PC-9 (cell line): ENCODE measurements around the gene RSPH9. TPM values are rescaled to one million over a fixed set of nuclear protein-coding genes. Genes with fewer than 3 reads are reported as not detected.

ENCODE experiments used
- BruUV-seq: library from RNA; stranded (reverse); fragments of 400-500 nt; replicated peaks from 2 replicates; lab custom pipeline; 2021; lab: Mats Ljungman, UMichigan
- CTCF ChIA-PET: fragments of 300-600 bp; sonication (Branson Sonifier 250); formaldehyde crosslinking; loops from one replicate; lab custom pipeline; 2022; ENCODE audit warnings: antibody characterized with exemption; lab: Charles Lee
- POLR2A ChIA-PET: fragments of 300-600 bp; sonication (Branson Sonifier 250); formaldehyde crosslinking; loops from one replicate; lab custom pipeline; 2022; ENCODE audit warnings: antibody characterized with exemption; ENCODE audit not compliant: unreplicated experiment; lab: Charles Lee
- DNase-seq, 2 experiments: peaks; one replicate each; pipeline versions ENCODE4 v3.0.0 to v3.0.0-alpha.2; 2015 to 2022; ENCODE audit warnings: mixed read lengths in 1 of 2
- H2AFZ ChIP-seq: fragments of 200-600 bp; sonication (generic); 2 replicates; pipeline ENCODE4 v1.8.1; 2017; ENCODE audit warnings: antibody characterized with exemption
- H3F3A ChIP-seq: fragments of 200-600 bp; sonication (generic); 2 replicates; pipeline ENCODE4 v1.8.1; 2017; ENCODE audit warnings: antibody characterized with exemption, mild to moderate bottlenecking, low read depth; ENCODE audit not compliant: insufficient read depth
- H3K27ac ChIP-seq: fragments of 200-600 bp; sonication (generic); 2 replicates; pipeline ENCODE4 v1.6.1; 2016; ENCODE audit warnings: mixed run types
- H3K27me3 ChIP-seq: fragments of 200-600 bp; sonication (generic); 2 replicates; pipeline ENCODE4 v1.6.1; 2016; ENCODE audit warnings: low read depth, mixed run types; ENCODE audit not compliant: insufficient read depth
- H3K36me3 ChIP-seq: fragments of 200-600 bp; sonication (generic); 2 replicates; pipeline ENCODE4 v1.6.1; 2016; ENCODE audit warnings: low read depth, mixed run types
- H3K4me1 ChIP-seq: fragments of 200-600 bp; sonication (generic); replicated peaks from 2 replicates; pipeline ENCODE4 v1.6.1; 2016; ENCODE audit warnings: mixed run types; ENCODE audit not compliant: insufficient read depth
- H3K4me2 ChIP-seq: fragments of 200-600 bp; sonication (generic); 2 replicates; pipeline ENCODE4 v1.6.1; 2017; ENCODE audit warnings: mixed run types
- H3K4me3 ChIP-seq: fragments of 200-600 bp; sonication (generic); 2 replicates; pipeline ENCODE4 v1.6.1; 2016; ENCODE audit warnings: mixed run types
- H3K79me2 ChIP-seq: fragments of 200-600 bp; sonication (generic); 2 replicates; pipeline ENCODE4 v1.6.1; 2017; ENCODE audit warnings: low read depth, mixed run types
- H3K9me2 ChIP-seq: fragments of 200-600 bp; sonication (generic); 2 replicates; pipeline ENCODE4 v1.8.1; 2017; ENCODE audit warnings: mild to moderate bottlenecking; ENCODE audit not compliant: insufficient read depth
- H3K9me3 ChIP-seq: fragments of 200-600 bp; sonication (generic); 2 replicates; pipeline ENCODE4 v1.8.1; 2016; ENCODE audit warnings: low read depth; ENCODE audit not compliant: insufficient read depth
- H4K20me1 ChIP-seq: fragments of 200-600 bp; sonication (generic); 2 replicates; pipeline ENCODE4 v1.8.1; 2017; ENCODE audit not compliant: insufficient read depth
- EZH2 ChIP-seq: fragments of 200-600 bp; sonication (generic); IDR thresholded peaks from 2 replicates; pipeline ENCODE4 v1.8.0; 2017; ENCODE audit warnings: antibody characterized with exemption, low read depth
- intact Hi-C: fragments of 100-400 bp; cut with micrococcal nuclease; formaldehyde crosslinking; loops from one replicate; pipeline ENCODE4 v1.10.0; 2022; ENCODE audit not compliant: unreplicated experiment
- total RNA-seq: library from RNA; stranded (reverse); gene quantifications from 2 replicates; pipeline ENCODE4 v1.2.3, GENCODE V29; 2021
- TF ChIP-seq, protein P1 (sequence below): fragments of 200-600 bp; sonication (generic); conservative IDR thresholded peaks from 2 replicates; pipeline ENCODE4 v1.6.1; 2017; ENCODE audit warnings: mixed run types, antibody characterized with exemption, mild to moderate bottlenecking, moderate library complexity

The RSPH9 gene
- total RNA-seq, 1 experiment from 2014 or later, result not detected

- BruUV-seq, result TSS peak; percentile 62
- Histone ChIP-seq H3K4me2 (peak overlapping the region; percentile 92), H3K4me3 (peak overlapping the region; percentile 87), H3K4me1 (peaks cover 20% of the 10 kb centered on the region), H3K79me2 (peaks cover 59% of the 10 kb centered on the region), H3K36me3 (no peaks in the 10 kb centered on the region), H3K9me2 (no peaks in the 10 kb centered on the region), H3K9me3 (no peaks in the 10 kb centered on the region), H3K27me3 (no peaks in the 10 kb centered on the region), H4K20me1 (0 out of 2 replicates have a peak, but pooled peaks cover 3% of the 10 kb centered on the region), H3K27ac (peak overlapping the region; percentile 69), H2AFZ (peak overlapping the region; percentile 87), H3F3A (peaks cover 10% of the 10 kb centered on the region)
- POLR2A ChIA-PET, result no interaction called here
- TF ChIP-seq, protein P1, sequence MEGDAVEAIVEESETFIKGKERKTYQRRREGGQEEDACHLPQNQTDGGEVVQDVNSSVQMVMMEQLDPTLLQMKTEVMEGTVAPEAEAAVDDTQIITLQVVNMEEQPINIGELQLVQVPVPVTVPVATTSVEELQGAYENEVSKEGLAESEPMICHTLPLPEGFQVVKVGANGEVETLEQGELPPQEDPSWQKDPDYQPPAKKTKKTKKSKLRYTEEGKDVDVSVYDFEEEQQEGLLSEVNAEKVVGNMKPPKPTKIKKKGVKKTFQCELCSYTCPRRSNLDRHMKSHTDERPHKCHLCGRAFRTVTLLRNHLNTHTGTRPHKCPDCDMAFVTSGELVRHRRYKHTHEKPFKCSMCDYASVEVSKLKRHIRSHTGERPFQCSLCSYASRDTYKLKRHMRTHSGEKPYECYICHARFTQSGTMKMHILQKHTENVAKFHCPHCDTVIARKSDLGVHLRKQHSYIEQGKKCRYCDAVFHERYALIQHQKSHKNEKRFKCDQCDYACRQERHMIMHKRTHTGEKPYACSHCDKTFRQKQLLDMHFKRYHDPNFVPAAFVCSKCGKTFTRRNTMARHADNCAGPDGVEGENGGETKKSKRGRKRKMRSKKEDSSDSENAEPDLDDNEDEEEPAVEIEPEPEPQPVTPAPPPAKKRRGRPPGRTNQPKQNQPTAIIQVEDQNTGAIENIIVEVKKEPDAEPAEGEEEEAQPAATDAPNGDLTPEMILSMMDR, result no peak
- TF ChIP-seq EZH2, result no peak
- CTCF ChIA-PET, result interaction anchor here (0.6 kb wide), 1 partner anchor 186 kb away, joined by 4 read pairs; no protein-coding TSS in a partner anchor
- intact Hi-C loops, result loop anchor here (5.0 kb wide), 1 partner anchor 40 kb away; no protein-coding TSS in a partner anchor
- no peak for DNase-seq
These were observed 42.2 kb downstream of the RSPH9 start for GRCh38 chr6:43687079-43687436.

GRCh38 chr6:43687437-43688347, 42.9 kb downstream of the RSPH9 start, which contains the start of gene MRPS18A:
Gene MRPS18A, minus strand, starts transcription at chr6:43687791. Its CDS starts 12 bp downstream, at chr6:43687779.
- Histone ChIP-seq H3K9me2 (no peaks in the 10 kb centered on the region), H3K9me3 (no peaks in the 10 kb centered on the region), H3K4me1 (peaks cover 20% of the 10 kb centered on the region), H3K79me2 (peaks cover 53% of the 10 kb centered on the region), H3K4me3 (peak within 1 kb of the TSS; percentile 87), H4K20me1 (no peaks in the 10 kb centered on the region), H2AFZ (peak within 1 kb of the TSS; percentile 87), H3F3A (peaks cover 10% of the 10 kb centered on the region), H3K4me2 (peak within 1 kb of the TSS; percentile 92), H3K36me3 (no peaks in the 10 kb centered on the region), H3K27ac (peak within 1 kb of the TSS; percentile 69), H3K27me3 (no peaks in the 10 kb centered on the region)
- POLR2A ChIA-PET, result interaction anchor here (0.6 to 1.2 kb wide), 4 partner anchors 8 to 83 kb away, joined by 3 to 6 read pairs (median 4); no protein-coding TSS in a partner anchor
- BruUV-seq, result no TSS peak
- peak; percentile 83 to 85 for DNase-seq
- TF ChIP-seq, protein P1, result no peak
- no peak for TF ChIP-seq EZH2
- intact Hi-C loops, result loop anchor here (5.0 kb wide), 1 partner anchor 40 kb away; no protein-coding TSS in a partner anchor
- CTCF ChIA-PET, result interaction anchor here (0.6 to 0.9 kb wide), 2 partner anchors 18 to 413 kb away, joined by 3 read pairs; no protein-coding TSS in a partner anchor

DNA sequence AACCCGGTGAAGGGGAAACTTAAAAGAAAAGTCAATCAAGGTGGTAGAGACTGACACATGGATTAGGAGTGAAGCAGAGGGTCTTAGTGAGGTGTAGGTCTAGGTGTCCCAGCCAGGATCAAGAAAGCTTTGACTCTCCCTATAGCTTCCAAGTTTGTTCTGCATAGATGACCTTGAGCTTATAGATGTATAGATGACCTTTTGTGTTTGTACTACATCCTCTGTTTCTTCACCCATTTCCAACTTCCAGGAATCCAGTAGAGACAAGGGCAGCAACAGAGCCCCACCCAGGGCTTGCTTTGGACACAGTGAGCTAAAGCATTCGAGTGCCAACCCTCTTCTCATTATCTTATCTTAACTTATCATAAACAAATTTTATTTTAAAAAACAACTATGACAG, 44.6 kb downstream of the RSPH9 start:
- peaks cover 20% of the 10 kb centered on the region for H3K4me1 ChIP-seq
- ChIA-PET POLR2A (no interaction called here), CTCF (no interaction called here)
- H3K36me3 ChIP-seq, result no peaks in the 10 kb centered on the region
- no peak overlapping the region for H3K4me3 ChIP-seq
- H2AFZ ChIP-seq, result no peak overlapping the region
- H4K20me1 ChIP-seq, result no peaks in the 10 kb centered on the region
- peaks cover 35% of the 10 kb centered on the region for H3K79me2 ChIP-seq
- no peak for DNase-seq
- H3K9me2 ChIP-seq, result no peaks in the 10 kb centered on the region
- TF ChIP-seq, protein P1, result no peak
- TF ChIP-seq EZH2, result no peak
- H3K27me3 ChIP-seq, result no peaks in the 10 kb centered on the region
- BruUV-seq, result no TSS peak
- H3F3A ChIP-seq, result peaks cover 10% of the 10 kb centered on the region
- no peaks in the 10 kb centered on the region for H3K9me3 ChIP-seq
- no peak overlapping the region for H3K4me2 ChIP-seq
- intact Hi-C loops, result loop anchor here (5.0 kb wide), 1 partner anchor 38 kb away; no protein-coding TSS in a partner anchor
- H3K27ac ChIP-seq, result no peak overlapping the region
